ENCODE data around the gene GVQW3.

GRCh38 chr11:76395296-76395695 lies 14.2 kb downstream of the GVQW3 start:
- TF ChIP-seq, protein P1, sequence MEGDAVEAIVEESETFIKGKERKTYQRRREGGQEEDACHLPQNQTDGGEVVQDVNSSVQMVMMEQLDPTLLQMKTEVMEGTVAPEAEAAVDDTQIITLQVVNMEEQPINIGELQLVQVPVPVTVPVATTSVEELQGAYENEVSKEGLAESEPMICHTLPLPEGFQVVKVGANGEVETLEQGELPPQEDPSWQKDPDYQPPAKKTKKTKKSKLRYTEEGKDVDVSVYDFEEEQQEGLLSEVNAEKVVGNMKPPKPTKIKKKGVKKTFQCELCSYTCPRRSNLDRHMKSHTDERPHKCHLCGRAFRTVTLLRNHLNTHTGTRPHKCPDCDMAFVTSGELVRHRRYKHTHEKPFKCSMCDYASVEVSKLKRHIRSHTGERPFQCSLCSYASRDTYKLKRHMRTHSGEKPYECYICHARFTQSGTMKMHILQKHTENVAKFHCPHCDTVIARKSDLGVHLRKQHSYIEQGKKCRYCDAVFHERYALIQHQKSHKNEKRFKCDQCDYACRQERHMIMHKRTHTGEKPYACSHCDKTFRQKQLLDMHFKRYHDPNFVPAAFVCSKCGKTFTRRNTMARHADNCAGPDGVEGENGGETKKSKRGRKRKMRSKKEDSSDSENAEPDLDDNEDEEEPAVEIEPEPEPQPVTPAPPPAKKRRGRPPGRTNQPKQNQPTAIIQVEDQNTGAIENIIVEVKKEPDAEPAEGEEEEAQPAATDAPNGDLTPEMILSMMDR (optimal IDR thresholded peaks at IDR 0.05 in 1 of 3, IDR thresholded peaks at IDR 0.05 in 1 of 3, conservative IDR thresholded peaks at IDR 0.05 in 1 of 3; ENCODE audit: extremely low read depth in 1 of 3, insufficient read depth in 2 of 3, low read length in 3 of 3) = no peak
- no peak for TF ChIP-seq EZH2 (IDR thresholded peaks at IDR 0.05; ENCODE audit: low read length)
